HEK293 (cell line): ENCODE data around the gene ATMIN.
A peak's percentile ranks its signal among the peaks of the same experiment; 100 is the strongest.

Experiments
- EGR2 ChIP-seq: fragments of 450-650 bp; formaldehyde crosslinking; IDR thresholded peaks from 2 replicates; pipeline ENCODE4 v1.5.1; 2016; ENCODE audit warnings: low read depth, missing biosample characterization, missing genetic modification characterization
- RBAK ChIP-seq: fragments of 450-650 bp; formaldehyde crosslinking; IDR thresholded peaks from 2 replicates; pipeline ENCODE4 v1.5.1; 2016; ENCODE audit warnings: missing biosample characterization, missing genetic modification characterization
- TSHZ1 ChIP-seq: fragments of 450-650 bp; formaldehyde crosslinking; IDR thresholded peaks from 2 replicates; pipeline ENCODE4 v1.5.1; 2016; ENCODE audit warnings: missing biosample characterization, missing genetic modification characterization, borderline replicate concordance
- YY1 ChIP-seq: fragments of 450-650 bp; formaldehyde crosslinking; IDR thresholded peaks from 2 replicates; pipeline ENCODE4 v1.5.1; 2018; ENCODE audit warnings: missing biosample characterization, missing genetic modification characterization
- ZBTB26 ChIP-seq: fragments of 450-650 bp; formaldehyde crosslinking; optimal IDR thresholded peaks from 2 replicates; pipeline ENCODE3; 2016; ENCODE audit warnings: missing biosample characterization, mild to moderate bottlenecking, missing genetic modification characterization
- ZBTB44 ChIP-seq: fragments of 450-650 bp; IDR thresholded peaks from 2 replicates; pipeline ENCODE4 v1.5.1; 2018; ENCODE audit warnings: missing biosample characterization, mild to moderate bottlenecking, missing genetic modification characterization
- ZBTB6 ChIP-seq: fragments of 450-650 bp; formaldehyde crosslinking; IDR thresholded peaks from 2 replicates; pipeline ENCODE4 v1.5.1; 2017; ENCODE audit warnings: missing biosample characterization, missing genetic modification characterization
- ZBTB8A ChIP-seq: fragments of 450-650 bp; formaldehyde crosslinking; IDR thresholded peaks from 2 replicates; pipeline ENCODE4 v1.5.1; 2016; ENCODE audit warnings: missing biosample characterization, missing genetic modification characterization
- ZNF155 ChIP-seq: fragments of 450-650 bp; formaldehyde crosslinking; IDR thresholded peaks from 2 replicates; pipeline ENCODE4 v1.5.1; 2016; ENCODE audit warnings: missing biosample characterization, missing genetic modification characterization
- ZNF157 ChIP-seq: fragments of 450-650 bp; formaldehyde crosslinking; IDR thresholded peaks from 2 replicates; pipeline ENCODE4 v1.5.1; 2016; ENCODE audit warnings: missing biosample characterization, missing genetic modification characterization
- ZNF184 ChIP-seq: fragments of 450-650 bp; IDR thresholded peaks from 2 replicates; pipeline ENCODE4 v1.5.1; 2018; ENCODE audit warnings: missing biosample characterization, mild to moderate bottlenecking, missing genetic modification characterization
- ZNF19 ChIP-seq: fragments of 450-650 bp; formaldehyde crosslinking; IDR thresholded peaks from 2 replicates; pipeline ENCODE4; 2016; ENCODE audit warnings: missing biosample characterization, missing genetic modification characterization, low read depth
- ZNF248 ChIP-seq: fragments of 450-650 bp; formaldehyde crosslinking; IDR thresholded peaks from 2 replicates; pipeline ENCODE4 v1.5.1; 2017; ENCODE audit warnings: missing biosample characterization, missing genetic modification characterization
- ZNF311 ChIP-seq: fragments of 450-650 bp; formaldehyde crosslinking; IDR thresholded peaks from 2 replicates; pipeline ENCODE4 v1.5.1; 2017; ENCODE audit warnings: missing biosample characterization, missing genetic modification characterization, borderline replicate concordance
- ZNF350 ChIP-seq: fragments of 450-650 bp; formaldehyde crosslinking; IDR thresholded peaks from 2 replicates; pipeline ENCODE4 v1.5.0; 2017; ENCODE audit warnings: missing biosample characterization, mild to moderate bottlenecking, missing genetic modification characterization
- ZNF391 ChIP-seq: fragments of 450-650 bp; formaldehyde crosslinking; IDR thresholded peaks from 2 replicates; pipeline ENCODE4 v1.5.1; 2016; ENCODE audit warnings: low read depth, missing biosample characterization, missing genetic modification characterization, borderline replicate concordance
- ZNF514 ChIP-seq: fragments of 450-650 bp; formaldehyde crosslinking; IDR thresholded peaks from 2 replicates; pipeline ENCODE4 v1.5.1; 2016; ENCODE audit warnings: missing biosample characterization, missing genetic modification characterization
- ZNF558 ChIP-seq: fragments of 450-650 bp; formaldehyde crosslinking; IDR thresholded peaks from 2 replicates; pipeline ENCODE4 v1.5.1; 2016; ENCODE audit warnings: missing biosample characterization, missing genetic modification characterization
- ZNF560 ChIP-seq: fragments of 450-650 bp; formaldehyde crosslinking; IDR thresholded peaks from 2 replicates; pipeline ENCODE4 v1.5.1; 2017; ENCODE audit warnings: missing biosample characterization, missing genetic modification characterization, borderline replicate concordance
- ZNF571 ChIP-seq: fragments of 450-650 bp; formaldehyde crosslinking; IDR thresholded peaks from 2 replicates; pipeline ENCODE4 v1.5.0; 2017; ENCODE audit warnings: missing biosample characterization, missing genetic modification characterization
- ZNF580 ChIP-seq: fragments of 450-650 bp; formaldehyde crosslinking; IDR thresholded peaks from 2 replicates; pipeline ENCODE4 v1.5.1; 2016; ENCODE audit warnings: missing biosample characterization, missing genetic modification characterization
- ZNF610 ChIP-seq: fragments of 450-650 bp; formaldehyde crosslinking; IDR thresholded peaks from 2 replicates; pipeline ENCODE4 v1.5.1; 2016; ENCODE audit warnings: missing biosample characterization, missing genetic modification characterization, borderline replicate concordance
- ZNF624 ChIP-seq: fragments of 450-650 bp; formaldehyde crosslinking; IDR thresholded peaks from 2 replicates; pipeline ENCODE4 v1.5.1; 2017; ENCODE audit warnings: missing biosample characterization, missing genetic modification characterization
- ZNF629 ChIP-seq: fragments of 450-650 bp; formaldehyde crosslinking; IDR thresholded peaks from 2 replicates; pipeline ENCODE4 v1.5.1; 2017; ENCODE audit warnings: missing biosample characterization, missing genetic modification characterization
- ZNF658 ChIP-seq: fragments of 450-650 bp; formaldehyde crosslinking; IDR thresholded peaks from 2 replicates; pipeline ENCODE4; 2016; ENCODE audit warnings: missing biosample characterization, missing genetic modification characterization
- ZNF692 ChIP-seq: fragments of 450-650 bp; formaldehyde crosslinking; IDR thresholded peaks from 2 replicates; pipeline ENCODE4 v1.5.1; 2016; ENCODE audit warnings: missing biosample characterization, missing genetic modification characterization
- ZNF704 ChIP-seq: fragments of 450-650 bp; formaldehyde crosslinking; IDR thresholded peaks from 2 replicates; pipeline ENCODE4 v1.5.1; 2016; ENCODE audit warnings: missing biosample characterization, missing genetic modification characterization

The ATMIN gene

GRCh38 chr16:81006813-81007695 lies 28.6 kb upstream of the ATMIN start, which contains the start of the genes CENPN and CMC2 (continued):
- TF ChIP-seq ZNF580 (tag by site-specific recombination) (peak; percentile 67), ZBTB8A (peak; percentile 94), ZNF19 (0 out of 2 replicates have a peak, but pooled peaks have one; percentile 15), ZBTB6 (no peak), ZNF311 (no peak), YY1 (tag by site-specific recombination) (no peak), ZNF558 (no peak), ZBTB44 (tag by site-specific recombination) (no peak), RBAK (tag by site-specific recombination) (no peak), ZNF184 (tag by site-specific recombination) (no peak), ZNF350 (tag by site-specific recombination) (peak; percentile 76; the same call in 1 of the 2 replicates), ZNF391 (tag by site-specific recombination) (peak; percentile 82; the same call in 1 of the 2 replicates), ZNF692 (tag by site-specific recombination) (peak; percentile 77), ZNF629 (tag by site-specific recombination) (peak; percentile 98), ZNF704 (tag by site-specific recombination) (peak; percentile 61; the same call in 1 of the 2 replicates), ZNF157 (no peak), ZNF514 (no peak), ZBTB26 (tag by site-specific recombination) (peak; percentile 58), ZNF610 (tag by site-specific recombination) (0 out of 2 replicates have a peak, but pooled peaks have one; percentile 52), EGR2 (tag by site-specific recombination) (peak; percentile 83), ZNF248 (tag by site-specific recombination) (no peak), ZNF560 (tag by site-specific recombination) (no peak), ZNF571 (tag by site-specific recombination) (no peak), TSHZ1 (tag by site-specific recombination) (no peak), ZNF658 (tag by site-specific recombination) (no peak), ZNF155 (tag by site-specific recombination) (no peak), ZNF624 (tag by site-specific recombination) (no peak)
